SU-DHL-6 (cell line): ENCODE data around the gene ADAMTS4.

Source experiments
- EZH2phosphoT487 ChIP-seq: fragments of 200-600 bp; sonication (generic), shearing (Covaris generic); conservative IDR thresholded peaks from 2 replicates; pipeline ENCODE4 v1.6.1; 2018; ENCODE audit warnings: mild to moderate bottlenecking, antibody characterized with exemption, low read length, moderate library complexity, mixed read lengths
- TF ChIP-seq, protein P1 (sequence below): fragments of 200-600 bp; sonication (generic); IDR thresholded peaks from one replicate; pipeline ENCODE4 v1.5.1; 2017; ENCODE audit warnings: antibody characterized with exemption, mild to moderate bottlenecking, low read length, moderate library complexity; ENCODE audit not compliant: insufficient read depth, poor library complexity, severe bottlenecking

DNA sequence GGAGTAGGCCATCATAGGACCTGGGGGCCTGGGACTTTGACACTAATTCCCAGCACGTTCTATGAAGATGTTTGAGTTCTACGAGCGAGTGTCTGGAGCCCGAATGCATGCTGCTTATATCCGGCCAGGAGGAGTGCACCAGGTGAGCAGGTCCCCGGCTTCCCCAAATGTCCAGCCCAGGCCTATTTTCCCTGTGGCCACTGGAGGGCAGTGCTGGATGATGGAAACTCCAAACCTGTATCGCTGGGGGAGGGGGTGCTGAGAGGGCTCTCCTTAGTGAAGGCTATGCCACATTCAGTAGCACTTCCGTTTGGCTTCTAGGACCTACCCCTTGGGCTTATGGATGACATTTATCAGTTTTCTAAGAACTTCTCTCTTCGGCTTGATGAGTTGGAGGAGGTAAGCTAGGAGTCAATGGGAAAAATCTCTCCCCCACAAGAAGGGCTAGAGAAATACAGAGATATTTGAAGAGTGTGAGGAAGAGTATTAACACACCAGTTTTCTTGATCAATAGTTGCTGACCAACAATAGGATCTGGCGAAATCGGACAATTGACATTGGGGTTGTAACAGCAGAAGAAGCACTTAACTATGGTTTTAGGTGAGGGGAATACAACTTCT lies 11.0 kb upstream of the ADAMTS4 start:
- TF ChIP-seq, protein P1, sequence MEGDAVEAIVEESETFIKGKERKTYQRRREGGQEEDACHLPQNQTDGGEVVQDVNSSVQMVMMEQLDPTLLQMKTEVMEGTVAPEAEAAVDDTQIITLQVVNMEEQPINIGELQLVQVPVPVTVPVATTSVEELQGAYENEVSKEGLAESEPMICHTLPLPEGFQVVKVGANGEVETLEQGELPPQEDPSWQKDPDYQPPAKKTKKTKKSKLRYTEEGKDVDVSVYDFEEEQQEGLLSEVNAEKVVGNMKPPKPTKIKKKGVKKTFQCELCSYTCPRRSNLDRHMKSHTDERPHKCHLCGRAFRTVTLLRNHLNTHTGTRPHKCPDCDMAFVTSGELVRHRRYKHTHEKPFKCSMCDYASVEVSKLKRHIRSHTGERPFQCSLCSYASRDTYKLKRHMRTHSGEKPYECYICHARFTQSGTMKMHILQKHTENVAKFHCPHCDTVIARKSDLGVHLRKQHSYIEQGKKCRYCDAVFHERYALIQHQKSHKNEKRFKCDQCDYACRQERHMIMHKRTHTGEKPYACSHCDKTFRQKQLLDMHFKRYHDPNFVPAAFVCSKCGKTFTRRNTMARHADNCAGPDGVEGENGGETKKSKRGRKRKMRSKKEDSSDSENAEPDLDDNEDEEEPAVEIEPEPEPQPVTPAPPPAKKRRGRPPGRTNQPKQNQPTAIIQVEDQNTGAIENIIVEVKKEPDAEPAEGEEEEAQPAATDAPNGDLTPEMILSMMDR = peak; percentile 59
- TF ChIP-seq EZH2phosphoT487 = no peak
